Lower leg skin (tissue), 3 donors: ENCODE measurements around the gene CDR2L.

Experiments used
- POLR2A ChIP-seq, 2 donors: fragments of 450-650 bp; IDR thresholded peaks; one replicate each; pipeline ENCODE4 v1.6.1; 2016 to 2017; ENCODE audit warnings: antibody characterized with exemption in 2 of 2, mild to moderate bottlenecking in 1 of 2, moderate library complexity in 1 of 2
- TF ChIP-seq, protein P1 (sequence below), 3 donors: fragments of 450-650 bp; IDR thresholded peaks; one replicate each; pipeline ENCODE4 v1.5.1; 2016; ENCODE audit warnings: antibody characterized with exemption in 3 of 3, mild to moderate bottlenecking in 3 of 3, moderate library complexity in 2 of 3

GRCh38 chr17:74964988-74965622, 22.3 kb upstream of the CDR2L start:
- TF ChIP-seq, protein P1, sequence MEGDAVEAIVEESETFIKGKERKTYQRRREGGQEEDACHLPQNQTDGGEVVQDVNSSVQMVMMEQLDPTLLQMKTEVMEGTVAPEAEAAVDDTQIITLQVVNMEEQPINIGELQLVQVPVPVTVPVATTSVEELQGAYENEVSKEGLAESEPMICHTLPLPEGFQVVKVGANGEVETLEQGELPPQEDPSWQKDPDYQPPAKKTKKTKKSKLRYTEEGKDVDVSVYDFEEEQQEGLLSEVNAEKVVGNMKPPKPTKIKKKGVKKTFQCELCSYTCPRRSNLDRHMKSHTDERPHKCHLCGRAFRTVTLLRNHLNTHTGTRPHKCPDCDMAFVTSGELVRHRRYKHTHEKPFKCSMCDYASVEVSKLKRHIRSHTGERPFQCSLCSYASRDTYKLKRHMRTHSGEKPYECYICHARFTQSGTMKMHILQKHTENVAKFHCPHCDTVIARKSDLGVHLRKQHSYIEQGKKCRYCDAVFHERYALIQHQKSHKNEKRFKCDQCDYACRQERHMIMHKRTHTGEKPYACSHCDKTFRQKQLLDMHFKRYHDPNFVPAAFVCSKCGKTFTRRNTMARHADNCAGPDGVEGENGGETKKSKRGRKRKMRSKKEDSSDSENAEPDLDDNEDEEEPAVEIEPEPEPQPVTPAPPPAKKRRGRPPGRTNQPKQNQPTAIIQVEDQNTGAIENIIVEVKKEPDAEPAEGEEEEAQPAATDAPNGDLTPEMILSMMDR (IDR thresholded peaks at IDR 0.05): no peak
- no peak for TF ChIP-seq POLR2A (IDR thresholded peaks at IDR 0.05)
